Ishikawa (cell line): ENCODE measurements around the gene KPNA1.

Experiments
- CREB1 ChIP-seq: IDR thresholded peaks from 2 replicates; pipeline ENCODE4 v1.6.1; 2012; ENCODE audit warnings: low read depth
- EGR1 ChIP-seq: IDR thresholded peaks from 2 replicates; pipeline ENCODE4 v1.6.1; 2012
- EP300 ChIP-seq: IDR thresholded peaks from 2 replicates; pipeline ENCODE4 v1.6.1; 2012; ENCODE audit warnings: borderline replicate concordance
- MAX ChIP-seq: IDR thresholded peaks from 2 replicates; pipeline ENCODE4 v1.6.1; 2012
- NFIC ChIP-seq: IDR thresholded peaks from 2 replicates; pipeline ENCODE4 v1.6.1; 2012
- REST ChIP-seq: IDR thresholded peaks from 2 replicates; pipeline ENCODE4 v1.6.1; 2012; ENCODE audit warnings: low read depth, mild to moderate bottlenecking
- TAF1 ChIP-seq: IDR thresholded peaks from 2 replicates; pipeline ENCODE4 v1.6.1; 2012; ENCODE audit warnings: low read depth, mild to moderate bottlenecking
- TCF12 ChIP-seq: IDR thresholded peaks from 2 replicates; pipeline ENCODE4 v1.6.1; 2012; ENCODE audit warnings: low read depth
- TEAD4 ChIP-seq: IDR thresholded peaks from 2 replicates; pipeline ENCODE4 v1.6.1; 2012
- USF1 ChIP-seq: IDR thresholded peaks from 2 replicates; pipeline ENCODE4 v1.6.1; 2012
- YY1 ChIP-seq: IDR thresholded peaks from 2 replicates; pipeline ENCODE4 v1.6.1; 2012; ENCODE audit warnings: low read depth

- no peak for TF ChIP-seq REST
- no peak for TF ChIP-seq EGR1
- no peak for TF ChIP-seq TCF12
- TF ChIP-seq EP300: no peak
- TF ChIP-seq NFIC: no peak
- TF ChIP-seq MAX: no peak
- TF ChIP-seq TAF1: no peak
- TF ChIP-seq TEAD4: no peak
- no peak for TF ChIP-seq YY1
- TF ChIP-seq USF1: no peak
- no peak for TF ChIP-seq CREB1
Measured at GRCh38 chr3:122557356-122557755, 42.6 kb upstream of the KPNA1 start.
